Measurements from ENCODE around the gene HNRNPC. TPM values are rescaled to one million over a fixed set of nuclear protein-coding genes. Genes with fewer than 3 reads are reported as not detected.

The HNRNPC gene
- total RNA-seq, 1 donor from 2014 or later = 690 TPM

DNA sequence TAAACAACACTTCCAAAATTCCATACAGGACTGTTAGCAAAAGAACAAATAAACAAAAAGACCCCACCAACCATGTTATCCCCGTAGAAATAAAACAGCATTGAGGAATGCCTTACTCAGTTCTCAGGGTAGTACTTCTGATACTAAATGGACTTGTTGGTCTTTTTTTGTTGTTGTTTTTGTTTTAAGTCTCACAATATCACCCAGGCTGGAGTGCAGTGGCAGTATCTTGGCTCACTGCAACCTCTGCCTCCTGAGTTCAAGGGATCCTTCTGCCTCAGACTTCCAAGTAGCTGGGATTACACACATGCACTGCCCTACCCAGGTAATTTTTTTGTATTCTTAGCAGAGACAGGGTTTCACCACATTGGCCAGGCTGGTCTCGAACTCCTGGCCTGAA lies 17.1 kb downstream of the HNRNPC start:
- Mint-ChIP-seq H3K27ac (no peak overlapping the region), H3K36me3 (ENCODE audit: insufficient read depth) (peaks cover 56% of the 10 kb centered on the region), H3K27me3 (no peaks in the 10 kb centered on the region), H3K4me3 (ENCODE audit: low read depth) (no peak overlapping the region), H3K4me1 (ENCODE audit: low read depth) (peaks cover 16% of the 10 kb centered on the region), H3K9me3 (ENCODE audit: low read depth) (no peaks in the 10 kb centered on the region)
- TF ChIP-seq, protein P1, sequence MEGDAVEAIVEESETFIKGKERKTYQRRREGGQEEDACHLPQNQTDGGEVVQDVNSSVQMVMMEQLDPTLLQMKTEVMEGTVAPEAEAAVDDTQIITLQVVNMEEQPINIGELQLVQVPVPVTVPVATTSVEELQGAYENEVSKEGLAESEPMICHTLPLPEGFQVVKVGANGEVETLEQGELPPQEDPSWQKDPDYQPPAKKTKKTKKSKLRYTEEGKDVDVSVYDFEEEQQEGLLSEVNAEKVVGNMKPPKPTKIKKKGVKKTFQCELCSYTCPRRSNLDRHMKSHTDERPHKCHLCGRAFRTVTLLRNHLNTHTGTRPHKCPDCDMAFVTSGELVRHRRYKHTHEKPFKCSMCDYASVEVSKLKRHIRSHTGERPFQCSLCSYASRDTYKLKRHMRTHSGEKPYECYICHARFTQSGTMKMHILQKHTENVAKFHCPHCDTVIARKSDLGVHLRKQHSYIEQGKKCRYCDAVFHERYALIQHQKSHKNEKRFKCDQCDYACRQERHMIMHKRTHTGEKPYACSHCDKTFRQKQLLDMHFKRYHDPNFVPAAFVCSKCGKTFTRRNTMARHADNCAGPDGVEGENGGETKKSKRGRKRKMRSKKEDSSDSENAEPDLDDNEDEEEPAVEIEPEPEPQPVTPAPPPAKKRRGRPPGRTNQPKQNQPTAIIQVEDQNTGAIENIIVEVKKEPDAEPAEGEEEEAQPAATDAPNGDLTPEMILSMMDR (IDR thresholded peaks at IDR 0.05; ENCODE audit: unreplicated experiment) = no peak
- DNase-seq (ENCODE audit: low spot score, unreplicated experiment) = no peak

DNA sequence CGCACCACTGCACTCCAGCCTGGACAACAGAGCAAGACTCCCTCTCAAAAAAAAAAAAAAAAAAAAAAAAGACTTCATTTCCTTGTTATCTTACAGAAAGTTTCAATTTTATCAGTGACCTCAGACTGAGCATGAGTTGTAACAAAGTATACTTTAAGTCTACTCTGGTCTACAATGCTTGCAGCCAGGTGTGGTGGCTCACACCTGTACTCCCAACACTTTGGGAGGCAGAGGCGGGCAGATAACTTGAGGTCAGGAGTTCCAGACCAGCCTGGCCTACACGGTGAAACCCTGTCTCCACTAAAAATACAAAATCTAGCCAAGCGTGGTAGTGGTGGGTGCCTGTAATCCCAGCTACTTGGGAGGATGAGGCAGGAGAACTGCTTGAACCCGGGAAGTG lies 18.0 kb downstream of the HNRNPC start:
- TF ChIP-seq, protein P1 (IDR thresholded peaks at IDR 0.05; ENCODE audit: unreplicated experiment) = no peak
- DNase-seq (ENCODE audit: low spot score, unreplicated experiment) = no peak

DNA sequence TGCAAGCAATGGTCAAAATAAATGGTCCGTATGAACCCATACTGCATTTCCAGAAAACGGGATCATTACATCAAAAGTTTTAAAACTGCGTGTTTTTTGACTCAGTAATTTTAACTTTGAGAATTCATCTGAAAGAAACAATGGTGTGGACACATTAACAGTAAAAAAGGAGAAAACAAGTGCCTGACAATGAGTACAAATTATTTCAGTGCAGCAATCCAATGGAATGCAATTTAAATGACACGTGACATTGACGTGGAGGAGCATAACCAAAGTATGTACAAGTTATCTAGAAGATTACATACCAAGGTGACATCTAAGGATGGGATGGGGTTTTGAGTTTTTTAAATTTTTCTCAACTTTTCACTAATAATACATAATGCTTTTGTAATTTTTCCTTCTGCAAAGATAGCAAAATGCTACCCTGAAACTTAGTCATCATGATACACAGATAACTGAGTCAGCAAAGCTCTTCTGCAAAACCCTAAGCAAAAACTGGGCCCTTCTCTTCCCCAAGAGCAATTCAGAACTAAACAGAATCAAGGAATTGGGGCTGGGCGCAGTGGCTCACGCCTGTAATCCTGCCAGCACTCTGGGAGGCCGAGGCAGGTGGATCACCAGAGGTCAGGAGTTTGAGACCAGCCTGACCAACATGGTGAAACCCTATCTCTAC lies 20.4 kb downstream of the HNRNPC start:
- TF ChIP-seq, protein P1 (IDR thresholded peaks at IDR 0.05; ENCODE audit: unreplicated experiment) = no peak
- H3K27me3 Mint-ChIP-seq = no peaks in the 10 kb centered on the region
- no peaks in the 10 kb centered on the region for H3K9me3 Mint-ChIP-seq (ENCODE audit: low read depth)
- peaks cover 54% of the 10 kb centered on the region for H3K36me3 Mint-ChIP-seq (ENCODE audit: insufficient read depth)
- no peak overlapping the region for H3K4me3 Mint-ChIP-seq (ENCODE audit: low read depth)
- H3K4me1 Mint-ChIP-seq (ENCODE audit: low read depth) = peaks cover 8% of the 10 kb centered on the region
- peak overlapping the region; percentile 56 for H3K27ac Mint-ChIP-seq
- DNase-seq (ENCODE audit: low spot score, unreplicated experiment) = no peak

More for the DNA sequence above, 18.0 kb downstream of the HNRNPC start:
- Mint-ChIP-seq H3K27ac (no peak overlapping the region), H3K36me3 (ENCODE audit: insufficient read depth) (peaks cover 58% of the 10 kb centered on the region), H3K27me3 (no peaks in the 10 kb centered on the region), H3K4me3 (ENCODE audit: low read depth) (no peak overlapping the region), H3K4me1 (ENCODE audit: low read depth) (peaks cover 15% of the 10 kb centered on the region), H3K9me3 (ENCODE audit: low read depth) (no peaks in the 10 kb centered on the region)

DNA sequence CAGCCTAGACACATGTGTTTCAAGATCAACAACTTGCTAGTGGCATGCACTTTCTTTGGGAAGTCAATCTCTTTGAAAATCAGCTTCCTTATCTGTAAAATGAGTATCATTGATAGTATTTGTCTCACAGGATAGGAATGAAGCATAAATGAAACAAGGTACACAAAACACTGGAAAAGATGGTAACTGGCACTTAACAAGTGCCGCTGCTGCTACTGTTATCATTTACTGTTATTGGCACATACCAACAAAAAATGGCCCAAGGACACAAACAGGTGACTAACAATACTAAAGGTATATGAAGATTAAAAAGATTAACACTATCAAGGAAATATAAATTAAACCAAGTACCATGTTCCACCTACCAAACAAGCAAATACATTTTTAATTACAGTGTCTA lies 20.9 kb downstream of the HNRNPC start:
- Mint-ChIP-seq H3K4me1 (ENCODE audit: low read depth) (peaks cover 8% of the 10 kb centered on the region), H3K27ac (peak overlapping the region; percentile 49)

DNA sequence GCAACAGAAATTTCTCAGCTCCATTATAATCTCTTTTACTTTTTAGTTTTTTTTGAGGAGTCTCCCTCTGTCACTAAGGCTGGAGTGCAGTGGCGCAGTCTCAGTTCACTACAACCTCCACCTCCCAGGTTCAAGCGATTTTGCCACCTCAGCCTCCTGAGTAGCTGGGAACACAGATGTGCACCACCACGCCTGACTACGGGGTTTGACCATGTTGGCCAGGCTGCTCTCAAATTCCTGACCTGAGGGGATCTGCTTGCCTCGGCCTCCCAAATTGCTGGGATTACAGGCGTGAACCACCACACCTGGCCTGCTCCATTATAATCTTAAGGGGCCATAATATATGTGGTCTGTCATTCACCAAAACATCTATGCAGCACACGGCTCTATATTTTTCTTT lies 23.4 kb downstream of the HNRNPC start:
- Mint-ChIP-seq H3K9me3 (ENCODE audit: low read depth) (no peaks in the 10 kb centered on the region), H3K27me3 (no peaks in the 10 kb centered on the region), H3K36me3 (ENCODE audit: insufficient read depth) (peaks cover 52% of the 10 kb centered on the region), H3K4me3 (ENCODE audit: low read depth) (no peak overlapping the region), H3K27ac (peak overlapping the region; percentile 80), H3K4me1 (ENCODE audit: low read depth) (peaks cover 16% of the 10 kb centered on the region)
- TF ChIP-seq, protein P1 (IDR thresholded peaks at IDR 0.05; ENCODE audit: unreplicated experiment) = no peak
- DNase-seq (ENCODE audit: low spot score, unreplicated experiment) = no peak

More for the DNA sequence above, 20.9 kb downstream of the HNRNPC start:
- no peak overlapping the region for H3K4me3 Mint-ChIP-seq (ENCODE audit: low read depth)
- peaks cover 54% of the 10 kb centered on the region for H3K36me3 Mint-ChIP-seq (ENCODE audit: insufficient read depth)
- H3K9me3 Mint-ChIP-seq (ENCODE audit: low read depth) = no peaks in the 10 kb centered on the region
- TF ChIP-seq, protein P1 (IDR thresholded peaks at IDR 0.05; ENCODE audit: unreplicated experiment) = no peak
- no peak for DNase-seq (ENCODE audit: low spot score, unreplicated experiment)
- H3K27me3 Mint-ChIP-seq = no peaks in the 10 kb centered on the region
